ENCODE data around the gene BABAM2. TPM values are rescaled to one million over a fixed set of nuclear protein-coding genes. Genes with fewer than 3 reads are reported as not detected.

The BABAM2 gene
- total RNA-seq, 1 donor from 2014 or later, result 34.6 TPM

DNA sequence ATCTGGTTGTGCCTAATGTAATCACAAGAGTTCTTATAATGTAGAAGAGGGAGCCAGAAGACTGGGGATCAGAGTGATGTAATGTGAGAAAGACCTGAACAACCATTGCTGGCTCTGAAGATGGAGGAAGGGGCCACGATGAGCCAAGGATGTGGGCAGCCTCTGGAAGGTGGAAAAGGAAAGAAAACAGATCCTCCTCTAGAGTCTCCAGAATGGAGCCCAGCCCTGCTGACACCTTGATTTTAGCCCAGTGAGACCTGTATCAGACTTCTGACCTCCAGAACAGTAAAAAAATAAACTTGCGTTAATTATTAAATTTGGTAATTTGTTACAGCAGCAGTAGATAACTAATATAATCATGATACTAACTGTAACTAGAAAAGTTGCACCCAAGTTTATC, 3.4 kb upstream of the BABAM2 start:
- no peaks in the 10 kb centered on the region for H3K36me3 Mint-ChIP-seq
- H3K27ac ChIP-seq, result no peak overlapping the region
- H3K4me2 ChIP-seq, result no peak overlapping the region
- TF ChIP-seq, protein P1, sequence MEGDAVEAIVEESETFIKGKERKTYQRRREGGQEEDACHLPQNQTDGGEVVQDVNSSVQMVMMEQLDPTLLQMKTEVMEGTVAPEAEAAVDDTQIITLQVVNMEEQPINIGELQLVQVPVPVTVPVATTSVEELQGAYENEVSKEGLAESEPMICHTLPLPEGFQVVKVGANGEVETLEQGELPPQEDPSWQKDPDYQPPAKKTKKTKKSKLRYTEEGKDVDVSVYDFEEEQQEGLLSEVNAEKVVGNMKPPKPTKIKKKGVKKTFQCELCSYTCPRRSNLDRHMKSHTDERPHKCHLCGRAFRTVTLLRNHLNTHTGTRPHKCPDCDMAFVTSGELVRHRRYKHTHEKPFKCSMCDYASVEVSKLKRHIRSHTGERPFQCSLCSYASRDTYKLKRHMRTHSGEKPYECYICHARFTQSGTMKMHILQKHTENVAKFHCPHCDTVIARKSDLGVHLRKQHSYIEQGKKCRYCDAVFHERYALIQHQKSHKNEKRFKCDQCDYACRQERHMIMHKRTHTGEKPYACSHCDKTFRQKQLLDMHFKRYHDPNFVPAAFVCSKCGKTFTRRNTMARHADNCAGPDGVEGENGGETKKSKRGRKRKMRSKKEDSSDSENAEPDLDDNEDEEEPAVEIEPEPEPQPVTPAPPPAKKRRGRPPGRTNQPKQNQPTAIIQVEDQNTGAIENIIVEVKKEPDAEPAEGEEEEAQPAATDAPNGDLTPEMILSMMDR (IDR thresholded peaks at IDR 0.05), result no peak
- TF ChIP-seq EZH2 (IDR thresholded peaks at IDR 0.05) (no peak), EZH2phosphoT487 (IDR thresholded peaks at IDR 0.05) (no peak)
- no peak overlapping the region for H3K4me3 Mint-ChIP-seq
- peaks cover 16% of the 10 kb centered on the region for H3K79me2 ChIP-seq (ENCODE audit: low read depth)
- peaks cover 21% of the 10 kb centered on the region for H3K4me1 Mint-ChIP-seq
- H2AFZ ChIP-seq (replicated peaks), result no peak overlapping the region
- peaks cover 2% of the 10 kb centered on the region for H3K27me3 Mint-ChIP-seq (ENCODE audit: insufficient read depth, low read depth)
- H3K36me3 ChIP-seq, result no peaks in the 10 kb centered on the region
- H4K20me1 ChIP-seq (ENCODE audit: low read depth), result no peaks in the 10 kb centered on the region
- H3K27me3 ChIP-seq, result no peaks in the 10 kb centered on the region
- peaks cover 2% of the 10 kb centered on the region for H3K9me3 Mint-ChIP-seq
- DNase-seq (ENCODE audit: low spot score), result no peak
- no peaks in the 10 kb centered on the region for H3K9me3 ChIP-seq (ENCODE audit: low read depth)
- H3K9ac ChIP-seq, result no peak overlapping the region
- peaks cover 7% of the 10 kb centered on the region for H3K4me1 ChIP-seq
- peaks cover 8% of the 10 kb centered on the region for H3F3A ChIP-seq (ENCODE audit: low read depth)
- no peak overlapping the region for H3K27ac Mint-ChIP-seq
- H3K4me3 ChIP-seq, result no peak overlapping the region

DNA sequence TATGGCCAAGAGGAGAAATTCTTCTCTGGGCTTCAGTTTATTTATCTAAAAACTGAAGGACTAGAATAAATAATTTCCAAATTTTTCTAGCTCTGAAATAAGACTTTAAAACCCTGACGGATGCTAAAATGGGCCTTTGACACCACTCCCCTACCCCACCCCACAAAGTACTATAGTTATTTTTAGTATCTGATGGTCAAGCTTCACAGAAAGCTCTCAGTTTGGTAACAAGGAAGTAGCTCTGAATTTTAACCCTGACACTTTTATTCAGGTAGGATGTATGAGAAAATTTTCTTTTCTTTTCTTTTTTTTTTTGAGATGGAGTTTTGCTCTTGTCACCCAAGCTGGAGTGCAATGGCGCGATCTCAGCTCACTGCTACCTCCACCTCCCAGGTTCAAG, 2.7 kb upstream of the BABAM2 start:
- Histone ChIP-seq H3K79me2 (ENCODE audit: low read depth) (peaks cover 23% of the 10 kb centered on the region), H3F3A (ENCODE audit: low read depth) (peaks cover 8% of the 10 kb centered on the region), H3K4me1 (peaks cover 7% of the 10 kb centered on the region), H3K4me2 (no peak overlapping the region), H3K27ac (no peak overlapping the region), H3K9me3 (ENCODE audit: low read depth) (no peaks in the 10 kb centered on the region), H3K27me3 (no peaks in the 10 kb centered on the region), H3K36me3 (no peaks in the 10 kb centered on the region), H2AFZ (replicated peaks) (no peak overlapping the region), H4K20me1 (ENCODE audit: low read depth) (no peaks in the 10 kb centered on the region), H3K4me3 (no peak overlapping the region), H3K9ac (no peak overlapping the region)
- DNase-seq (ENCODE audit: low spot score), result no peak
- peaks cover 21% of the 10 kb centered on the region for H3K4me1 Mint-ChIP-seq
- no peaks in the 10 kb centered on the region for H3K9me3 Mint-ChIP-seq
- H3K36me3 Mint-ChIP-seq, result no peaks in the 10 kb centered on the region
- H3K27me3 Mint-ChIP-seq (ENCODE audit: insufficient read depth, low read depth), result peaks cover 2% of the 10 kb centered on the region
- no peak overlapping the region for H3K4me3 Mint-ChIP-seq
- H3K27ac Mint-ChIP-seq, result no peak overlapping the region
- TF ChIP-seq EZH2phosphoT487 (IDR thresholded peaks at IDR 0.05), result no peak
- TF ChIP-seq EZH2 (IDR thresholded peaks at IDR 0.05), result no peak
- TF ChIP-seq, protein P1 (IDR thresholded peaks at IDR 0.05), result no peak

DNA sequence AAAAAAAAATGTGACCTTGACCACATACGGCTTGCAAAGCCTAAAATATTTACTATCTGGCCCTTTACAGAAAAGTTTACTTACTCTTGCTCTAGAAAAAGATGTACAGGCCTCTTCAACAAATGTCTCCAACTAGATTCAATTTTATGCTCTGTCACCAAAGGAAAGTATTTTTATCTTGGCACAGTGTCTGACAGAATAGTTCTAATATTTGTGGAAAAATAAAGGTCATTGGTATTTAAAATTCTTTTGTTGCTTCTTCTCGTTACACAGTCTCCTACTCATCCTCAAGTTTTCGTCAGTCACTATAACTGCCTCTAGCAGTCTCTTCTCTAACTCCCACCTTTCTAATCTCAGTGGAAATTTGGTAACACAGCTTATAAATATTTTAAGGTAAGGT, 1.7 kb upstream of the BABAM2 start:
- Mint-ChIP-seq H3K36me3 (no peaks in the 10 kb centered on the region), H3K4me3 (no peak overlapping the region), H3K27me3 (ENCODE audit: insufficient read depth, low read depth) (peaks cover 2% of the 10 kb centered on the region), H3K4me1 (peaks cover 21% of the 10 kb centered on the region), H3K9me3 (no peaks in the 10 kb centered on the region), H3K27ac (no peak overlapping the region)
- Histone ChIP-seq H3K27ac (no peak overlapping the region), H3K27me3 (no peaks in the 10 kb centered on the region), H3K4me1 (peaks cover 7% of the 10 kb centered on the region), H3K4me3 (peak overlapping the region; percentile 82), H3K9ac (no peak overlapping the region), H4K20me1 (ENCODE audit: low read depth) (no peaks in the 10 kb centered on the region), H3K79me2 (ENCODE audit: low read depth) (peaks cover 31% of the 10 kb centered on the region), H3K4me2 (no peak overlapping the region), H2AFZ (replicated peaks) (no peak overlapping the region), H3F3A (ENCODE audit: low read depth) (peaks cover 8% of the 10 kb centered on the region), H3K36me3 (no peaks in the 10 kb centered on the region), H3K9me3 (ENCODE audit: low read depth) (no peaks in the 10 kb centered on the region)
- DNase-seq (ENCODE audit: low spot score), result no peak
- no peak for TF ChIP-seq EZH2phosphoT487 (IDR thresholded peaks at IDR 0.05)
- no peak for TF ChIP-seq EZH2 (IDR thresholded peaks at IDR 0.05)
- TF ChIP-seq, protein P1 (IDR thresholded peaks at IDR 0.05), result no peak

Data from neural progenitor cell (in vitro differentiated cells).